ENCODE data around the gene MRE11.
"Not testable (repeated sequence)": the region's sequence is repeated elsewhere in the genome, so short reads cannot be mapped to it uniquely, and the experiment has no call there.

The MRE11 gene

GRCh38 chr11:94493281-94494125, at the start of gene MRE11, which contains the start of gene ANKRD49:
Gene MRE11, minus strand, starts transcription at chr11:94493844. Its CDS starts 1,043 bp downstream, at chr11:94492801.
Gene ANKRD49, plus strand, starts transcription at chr11:94493984. Its CDS starts 2,710 bp downstream, at chr11:94496694.
- DNase-seq: peak; percentile 96

GRCh38 chr11:94539420-94539819, 45.8 kb upstream of the MRE11 start:
- DNase-seq: no peak

GRCh38 chr11:94537031-94537600, 43.5 kb upstream of the MRE11 start:
- no peak for DNase-seq

- DNase-seq: no peak
Measured at GRCh38 chr11:94536386-94536785, 42.7 kb upstream of the MRE11 start.

- no peak for DNase-seq
Measured at GRCh38 chr11:94533696-94534630, 40.3 kb upstream of the MRE11 start.

- DNase-seq: no peak
Measured at GRCh38 chr11:94533206-94533605, 39.6 kb upstream of the MRE11 start.

- no peak for DNase-seq
Measured at GRCh38 chr11:94532211-94532610, 38.6 kb upstream of the MRE11 start.

GRCh38 chr11:94528551-94528950, 34.9 kb upstream of the MRE11 start:
- no peak for DNase-seq

GRCh38 chr11:94526645-94527438, 33.2 kb upstream of the MRE11 start:
- DNase-seq: no peak

GRCh38 chr11:94525546-94526324, 32.1 kb upstream of the MRE11 start:
- DNase-seq: peak; percentile 9

GRCh38 chr11:94524341-94524740, 30.7 kb upstream of the MRE11 start:
- no peak for DNase-seq

GRCh38 chr11:94521684-94522083, 28.0 kb upstream of the MRE11 start:
- no peak for DNase-seq

- no peak for DNase-seq
Measured at GRCh38 chr11:94519478-94520084, 25.9 kb upstream of the MRE11 start.

GRCh38 chr11:94518300-94518699, 24.7 kb upstream of the MRE11 start:
- no peak for DNase-seq

GRCh38 chr11:94516725-94517124, 23.1 kb upstream of the MRE11 start:
- DNase-seq: no peak

GRCh38 chr11:94515398-94515797, 21.8 kb upstream of the MRE11 start:
- DNase-seq: no peak

- DNase-seq: no peak
Measured at GRCh38 chr11:94513091-94513490, 19.4 kb upstream of the MRE11 start.

GRCh38 chr11:94511932-94512781, 18.5 kb upstream of the MRE11 start, which contains the start of gene C11orf97:
Gene C11orf97, plus strand, starts transcription at chr11:94512461. Its CDS starts 68 bp downstream, at chr11:94512529.
- DNase-seq: no peak

- no peak for DNase-seq
Measured at GRCh38 chr11:94507485-94507884, 13.8 kb upstream of the MRE11 start.

GRCh38 chr11:94506513-94506912, 12.9 kb upstream of the MRE11 start:
- DNase-seq: not testable (repeated sequence)

Measured in GDM1 (cell line).